Fibroblast of lung (primary cell): Measurements from ENCODE around the gene WDR45B. TPM values are rescaled to one million over a fixed set of nuclear protein-coding genes. Genes with fewer than 3 reads are reported as not detected.

ENCODE experiments used
- DNase-seq, 2 donors: peaks; one replicate each; pipeline versions ENCODE4 v3.0.0 to v3.0.0-alpha.2; 2010; ENCODE audit warnings: low read depth in 2 of 2
- H2AFZ ChIP-seq: 2 replicates; pipeline ENCODE4 v1.5.1; 2012; ENCODE audit warnings: low read length, control low read depth, inconsistent platforms
- H3K27ac ChIP-seq: 2 replicates; pipeline ENCODE4 v1.5.1; 2011; ENCODE audit warnings: low read length, control low read depth; ENCODE audit not compliant: insufficient read depth
- H3K27me3 ChIP-seq: 2 replicates; pipeline ENCODE4 v1.5.1; 2011; ENCODE audit warnings: mild to moderate bottlenecking, low read length; ENCODE audit not compliant: control insufficient read depth, insufficient read depth
- H3K36me3 ChIP-seq: 2 replicates; pipeline ENCODE4 v1.5.1; 2011; ENCODE audit warnings: low read length; ENCODE audit not compliant: control insufficient read depth, insufficient read depth
- H3K4me1 ChIP-seq: 2 replicates; pipeline ENCODE4 v1.5.1; 2011; ENCODE audit warnings: low read length; ENCODE audit not compliant: control insufficient read depth, insufficient read depth; ENCODE audit errors: extremely low read depth
- H3K4me2 ChIP-seq: 2 replicates; pipeline ENCODE4 v1.5.1; 2011; ENCODE audit warnings: low read length, control low read depth; ENCODE audit not compliant: insufficient read depth; ENCODE audit errors: extremely low read depth
- H3K4me3 ChIP-seq, 4 experiments: fragments of 200-600 bp in 1 of 4; sonication (generic) in 1 of 4; replicated peaks in 1 of 4; 2 replicates each; pipeline ENCODE4 v1.5.1; 2011 to 2016; ENCODE audit warnings: low read length in 4 of 4, low read depth in 3 of 4, mild to moderate bottlenecking in 3 of 4, control low read depth in 2 of 4, inconsistent platforms in 1 of 4, mixed read lengths in 1 of 4; ENCODE audit not compliant: insufficient read depth in 1 of 4; ENCODE audit errors: control extremely low read depth in 1 of 4
- H3K79me2 ChIP-seq: 2 replicates; pipeline ENCODE4 v1.5.1; 2012; ENCODE audit warnings: mild to moderate bottlenecking, low read length, inconsistent platforms; ENCODE audit not compliant: control insufficient read depth, insufficient read depth
- H3K9ac ChIP-seq: 2 replicates; pipeline ENCODE4 v1.5.1; 2011; ENCODE audit warnings: mild to moderate bottlenecking, low read length, control low read depth; ENCODE audit not compliant: insufficient read depth
- H3K9me3 ChIP-seq: 2 replicates; pipeline ENCODE4 v1.5.1; 2012; ENCODE audit warnings: low read depth, low read length; ENCODE audit not compliant: control insufficient read depth, insufficient read depth
- H4K20me1 ChIP-seq: 2 replicates; pipeline ENCODE4 v1.5.1; 2011; ENCODE audit warnings: low read length; ENCODE audit not compliant: control insufficient read depth, insufficient read depth; ENCODE audit errors: extremely low read depth
- EZH2 ChIP-seq: IDR thresholded peaks from 2 replicates; pipeline ENCODE4 v1.5.1; 2012; ENCODE audit warnings: low read length, control low read depth, mild to moderate bottlenecking; ENCODE audit errors: missing control alignments
- polyA plus RNA-seq, 2 donors: library from polyadenylated mRNA; depleted of rRNA in 1 of 2; stranded (reverse) in 1 of 2; unstranded in 1 of 2; fragments of >200 nt; gene quantifications; 2 replicates each; pipeline ENCODE4 v1.2.1, GENCODE V29; 2011 to 2012; ENCODE audit warnings: missing spikeins in 1 of 2
- total RNA-seq: library from RNA; depleted of rRNA; stranded (reverse); fragments of >200 nt; gene quantifications from 2 replicates; pipeline ENCODE4 v1.2.1, GENCODE V29; 2014
- TF ChIP-seq, protein P1 (sequence below), 2 donors: IDR thresholded peaks in 1 of 2; conservative IDR thresholded peaks in 1 of 2; 1 replicate in 1 of 2; 2 replicates in 1 of 2; pipeline ENCODE4 v1.5.1; 2011 to 2012; ENCODE audit warnings: low read length in 2 of 2, control low read depth in 1 of 2, inconsistent platforms in 1 of 2, low read depth in 1 of 2, mild to moderate bottlenecking in 1 of 2

The WDR45B gene
- total and polyA plus RNA-seq, 2 donors (not counting 1 experiment from before 2014, with no cell fraction given), result 66.2 to 95.2 TPM

DNA sequence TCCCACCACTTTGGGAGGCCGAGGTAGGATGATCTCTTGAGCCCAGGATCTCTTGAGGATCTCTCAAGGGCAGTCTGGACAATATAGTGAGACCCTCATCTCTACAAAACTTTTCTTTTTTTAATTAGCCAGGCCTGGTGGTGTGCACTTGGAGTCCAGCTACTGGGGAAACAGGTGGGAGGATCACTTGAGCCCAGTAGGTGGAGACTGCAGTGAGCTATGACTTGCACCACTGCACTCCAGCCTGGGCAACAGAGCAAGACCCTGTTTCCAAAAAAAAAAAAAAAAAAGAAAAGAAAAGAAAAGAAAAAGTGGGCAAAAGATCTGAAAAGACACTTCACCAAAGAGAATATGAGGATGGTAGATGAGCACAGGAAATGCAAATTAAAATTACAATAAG lies 35.3 kb upstream of the WDR45B start:
- Histone ChIP-seq H3K27ac (no peak overlapping the region), H3K79me2 (no peaks in the 10 kb centered on the region), H3K36me3 (no peaks in the 10 kb centered on the region), H3K4me2 (no peak overlapping the region), H3K4me3 (no peak overlapping the region), H4K20me1 (no peaks in the 10 kb centered on the region), H3K9ac (no peak overlapping the region), H3K9me3 (no peaks in the 10 kb centered on the region), H3K4me1 (no peaks in the 10 kb centered on the region), H2AFZ (no peak overlapping the region), H3K27me3 (no peaks in the 10 kb centered on the region)
- no peak for TF ChIP-seq EZH2
- TF ChIP-seq, protein P1, sequence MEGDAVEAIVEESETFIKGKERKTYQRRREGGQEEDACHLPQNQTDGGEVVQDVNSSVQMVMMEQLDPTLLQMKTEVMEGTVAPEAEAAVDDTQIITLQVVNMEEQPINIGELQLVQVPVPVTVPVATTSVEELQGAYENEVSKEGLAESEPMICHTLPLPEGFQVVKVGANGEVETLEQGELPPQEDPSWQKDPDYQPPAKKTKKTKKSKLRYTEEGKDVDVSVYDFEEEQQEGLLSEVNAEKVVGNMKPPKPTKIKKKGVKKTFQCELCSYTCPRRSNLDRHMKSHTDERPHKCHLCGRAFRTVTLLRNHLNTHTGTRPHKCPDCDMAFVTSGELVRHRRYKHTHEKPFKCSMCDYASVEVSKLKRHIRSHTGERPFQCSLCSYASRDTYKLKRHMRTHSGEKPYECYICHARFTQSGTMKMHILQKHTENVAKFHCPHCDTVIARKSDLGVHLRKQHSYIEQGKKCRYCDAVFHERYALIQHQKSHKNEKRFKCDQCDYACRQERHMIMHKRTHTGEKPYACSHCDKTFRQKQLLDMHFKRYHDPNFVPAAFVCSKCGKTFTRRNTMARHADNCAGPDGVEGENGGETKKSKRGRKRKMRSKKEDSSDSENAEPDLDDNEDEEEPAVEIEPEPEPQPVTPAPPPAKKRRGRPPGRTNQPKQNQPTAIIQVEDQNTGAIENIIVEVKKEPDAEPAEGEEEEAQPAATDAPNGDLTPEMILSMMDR (conservative IDR thresholded peaks at IDR 0.05 in 1 of 2, IDR thresholded peaks at IDR 0.05 in 1 of 2; ENCODE audit: low read depth in 1 of 2, low read length in 2 of 2), result no peak
- no peak for DNase-seq

DNA sequence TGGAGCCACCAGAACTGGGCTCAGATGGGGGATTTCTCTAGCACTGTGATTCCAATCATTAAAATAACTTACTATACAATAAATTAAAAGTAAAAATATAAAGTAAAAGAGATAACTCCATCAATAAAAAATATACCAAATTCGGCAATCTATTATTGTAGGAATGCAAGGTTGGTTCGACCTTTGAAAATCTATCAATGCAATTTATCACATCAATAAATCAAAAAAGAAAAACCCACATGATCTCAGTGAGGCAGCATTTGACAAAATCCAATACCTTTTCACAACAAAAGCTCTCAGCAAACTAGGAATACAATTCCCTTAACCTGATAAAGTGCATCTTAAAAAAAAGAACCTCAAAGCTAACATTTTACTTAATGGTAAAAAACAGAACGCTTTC lies 33.3 kb upstream of the WDR45B start:
- no peak overlapping the region for H3K27ac ChIP-seq
- H3K4me3 ChIP-seq, result no peak overlapping the region
- H3K27me3 ChIP-seq, result no peaks in the 10 kb centered on the region

DNA sequence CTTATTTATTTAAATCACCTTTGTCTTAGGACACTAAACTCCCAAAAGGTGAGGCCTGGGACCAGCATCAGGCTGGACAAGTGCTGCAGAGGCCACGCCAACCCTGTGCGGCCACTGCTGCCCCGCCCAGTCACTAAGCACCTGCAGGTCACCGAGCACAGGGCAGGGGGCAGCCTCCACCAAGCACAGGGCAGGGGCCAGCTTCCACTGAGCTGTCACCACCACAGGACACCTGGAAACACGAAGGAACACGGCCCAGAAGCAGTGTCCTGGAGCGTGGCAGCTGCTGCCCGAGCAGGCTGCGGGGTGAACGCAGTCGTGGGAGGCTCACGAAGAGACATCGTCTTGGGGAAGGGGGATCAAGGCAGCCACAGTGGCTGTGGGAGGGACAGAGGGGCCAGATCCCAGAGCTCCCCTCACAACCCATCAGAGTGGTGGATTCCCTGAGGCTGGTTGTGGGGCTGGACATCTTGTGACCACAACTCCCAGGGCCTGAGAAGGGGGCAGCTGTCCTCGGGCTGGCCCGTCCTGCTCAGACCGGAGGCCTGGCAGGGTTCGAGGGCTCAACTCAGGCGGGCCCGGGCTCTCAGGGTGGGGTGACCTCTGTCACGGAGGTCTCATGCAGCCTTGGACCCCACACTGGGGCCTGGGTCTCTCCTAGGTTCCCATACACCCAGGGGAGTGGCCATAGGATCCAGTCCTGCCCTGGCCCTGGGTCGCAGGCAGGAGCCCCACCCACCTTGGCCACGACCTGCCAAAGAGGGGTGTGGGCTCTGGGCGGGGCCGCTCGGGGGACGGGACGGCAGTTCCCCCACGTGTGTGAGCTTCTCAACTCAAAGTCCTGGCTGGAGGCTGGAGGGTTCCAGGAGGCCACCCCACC lies 31.6 kb upstream of the WDR45B start:
- no peak overlapping the region for H3K27ac ChIP-seq
- no peak for DNase-seq

More for the DNA sequence above, 33.3 kb upstream of the WDR45B start:
- Histone ChIP-seq H3K79me2 (no peaks in the 10 kb centered on the region), H3K4me1 (no peaks in the 10 kb centered on the region), H3K9ac (no peak overlapping the region), H3K4me2 (no peak overlapping the region), H3K9me3 (no peaks in the 10 kb centered on the region), H3K36me3 (no peaks in the 10 kb centered on the region), H4K20me1 (no peaks in the 10 kb centered on the region), H2AFZ (no peak overlapping the region)
- no peak for TF ChIP-seq EZH2
- TF ChIP-seq, protein P1 (conservative IDR thresholded peaks at IDR 0.05 in 1 of 2, IDR thresholded peaks at IDR 0.05 in 1 of 2; ENCODE audit: low read depth in 1 of 2, low read length in 2 of 2), result no peak
- DNase-seq, result no peak

More for the DNA sequence above, 31.6 kb upstream of the WDR45B start:
- H3K9me3 ChIP-seq, result no peaks in the 10 kb centered on the region
- H2AFZ ChIP-seq, result no peak overlapping the region
- no peaks in the 10 kb centered on the region for H3K4me1 ChIP-seq
- no peak overlapping the region for H3K4me3 ChIP-seq
- H4K20me1 ChIP-seq, result no peaks in the 10 kb centered on the region
- H3K9ac ChIP-seq, result no peak overlapping the region
- no peaks in the 10 kb centered on the region for H3K27me3 ChIP-seq
- no peaks in the 10 kb centered on the region for H3K79me2 ChIP-seq
- no peaks in the 10 kb centered on the region for H3K36me3 ChIP-seq
- no peak overlapping the region for H3K4me2 ChIP-seq
- TF ChIP-seq, protein P1 (conservative IDR thresholded peaks at IDR 0.05 in 1 of 2, IDR thresholded peaks at IDR 0.05 in 1 of 2; ENCODE audit: low read depth in 1 of 2, low read length in 2 of 2), result no peak
- TF ChIP-seq EZH2, result no peak
